Measurements from ENCODE around the gene MPZL3. TPM values are rescaled to one million over a fixed set of nuclear protein-coding genes. Genes with fewer than 3 reads are reported as not detected.

MPZL3 gene
- total RNA-seq, 3 donors from 2014 or later = 52.7 to 72.0 (median 56.4) TPM

DNA sequence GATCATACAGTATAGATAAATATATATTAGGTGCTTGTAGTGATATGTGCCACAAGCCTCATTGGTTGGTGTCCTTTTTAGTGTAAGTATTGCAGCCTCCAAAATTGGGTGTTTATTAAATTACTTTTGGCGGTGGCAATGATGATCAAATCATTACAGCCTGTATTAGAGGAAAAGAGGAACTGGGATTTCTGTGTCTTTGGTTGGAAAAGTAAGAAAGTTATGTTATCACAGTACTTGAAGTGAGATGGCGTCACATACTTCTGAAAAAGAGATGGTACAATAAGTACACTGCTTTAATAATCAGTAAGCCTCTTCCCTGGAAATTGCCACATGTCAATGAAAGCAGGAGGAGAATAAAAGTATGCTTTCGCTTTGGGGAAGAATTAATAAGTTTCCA, 523 bp upstream of the MPZL3 start:
- H3K4me3 Mint-ChIP-seq = peak overlapping the region; percentile 97
- ATAC-seq = no peak
- H3K36me3 Mint-ChIP-seq (ENCODE audit: insufficient read depth) = peaks cover 14% of the 10 kb centered on the region
- no peak for DNase-seq
- H3K9me3 Mint-ChIP-seq = no peaks in the 10 kb centered on the region
- peaks cover 36% of the 10 kb centered on the region for H3K4me1 Mint-ChIP-seq (ENCODE audit: low read depth)
- no peaks in the 10 kb centered on the region for H3K27me3 Mint-ChIP-seq (ENCODE audit: low read depth)

GRCh38 chr11:118247041-118247440, 5.1 kb downstream of the MPZL3 start:
- ATAC-seq (peak; percentile 63 to 68), DNase-seq (no peak)
- Mint-ChIP-seq H3K4me3 (no peak overlapping the region), H3K4me1 (ENCODE audit: low read depth) (peaks cover 79% of the 10 kb centered on the region), H3K9me3 (no peaks in the 10 kb centered on the region), H3K36me3 (ENCODE audit: insufficient read depth) (peaks cover 19% of the 10 kb centered on the region), H3K27me3 (ENCODE audit: low read depth) (no peaks in the 10 kb centered on the region)

DNA sequence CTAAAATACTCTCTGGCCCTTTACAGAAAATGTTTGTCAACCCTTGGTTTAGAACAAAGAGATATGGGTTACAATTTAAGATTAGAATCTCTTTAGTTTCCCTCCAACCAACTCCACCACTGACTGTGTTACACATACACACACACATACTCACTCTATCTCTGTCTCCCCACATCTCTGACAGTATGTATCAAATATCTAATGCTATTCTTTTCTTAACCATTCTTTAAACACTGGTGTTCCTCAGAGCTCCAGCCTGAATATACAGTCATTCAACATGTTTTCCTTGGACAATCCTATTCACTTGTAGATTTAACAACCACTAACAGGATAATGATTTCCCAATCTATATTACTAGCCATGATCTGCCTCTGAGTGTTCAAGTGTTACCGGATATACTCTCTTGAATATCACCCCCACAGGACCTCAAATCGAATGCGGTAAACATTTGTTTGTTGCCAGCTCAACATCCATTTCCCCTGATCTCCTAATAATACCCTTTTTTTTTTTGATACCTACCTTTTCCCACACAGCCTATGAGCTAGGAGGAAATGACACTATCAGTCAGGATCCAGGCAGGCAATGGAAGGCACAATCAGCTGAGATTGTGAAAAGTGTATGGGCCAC, 6.1 kb downstream of the MPZL3 start:
- H3K4me3 Mint-ChIP-seq = peak overlapping the region; percentile 3
- no peaks in the 10 kb centered on the region for H3K27me3 Mint-ChIP-seq (ENCODE audit: low read depth)
- ATAC-seq (peak in 1 of 2 donors; percentile 19), DNase-seq (no peak)
- no peaks in the 10 kb centered on the region for H3K9me3 Mint-ChIP-seq
- H3K36me3 Mint-ChIP-seq (ENCODE audit: insufficient read depth) = peaks cover 20% of the 10 kb centered on the region
- H3K4me1 Mint-ChIP-seq (ENCODE audit: low read depth) = peaks cover 86% of the 10 kb centered on the region

GRCh38 chr11:118243993-118244762, 8.0 kb downstream of the MPZL3 start:
- no peaks in the 10 kb centered on the region for H3K9me3 Mint-ChIP-seq
- peaks cover 28% of the 10 kb centered on the region for H3K36me3 Mint-ChIP-seq (ENCODE audit: insufficient read depth)
- DNase-seq (no peak), ATAC-seq (no peak)
- H3K4me3 Mint-ChIP-seq = no peak overlapping the region
- H3K4me1 Mint-ChIP-seq (ENCODE audit: low read depth) = peaks cover 89% of the 10 kb centered on the region
- no peaks in the 10 kb centered on the region for H3K27me3 Mint-ChIP-seq (ENCODE audit: low read depth)

DNA sequence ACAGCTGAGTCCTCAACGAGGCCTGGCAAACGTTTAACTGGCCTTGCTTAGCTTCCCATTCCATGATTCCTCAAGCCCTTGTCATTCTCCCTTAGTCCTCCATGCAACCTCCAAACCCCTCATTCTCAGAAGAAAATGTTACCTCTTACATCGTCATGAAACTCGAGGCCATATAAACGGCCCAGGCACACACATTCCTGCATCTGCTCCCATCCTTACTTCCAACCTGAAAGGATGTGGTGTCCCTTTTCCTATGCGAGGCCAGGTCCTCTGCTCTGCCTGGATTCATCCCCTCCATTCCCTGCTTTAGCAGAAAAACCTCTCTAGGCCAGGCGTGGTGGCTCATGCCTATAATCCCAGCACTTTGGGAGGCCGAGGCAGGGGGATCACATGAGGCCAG, 9.0 kb downstream of the MPZL3 start:
- DNase-seq (no peak), ATAC-seq (no peak)
- Mint-ChIP-seq H3K27me3 (ENCODE audit: low read depth) (no peaks in the 10 kb centered on the region), H3K36me3 (ENCODE audit: insufficient read depth) (peaks cover 37% of the 10 kb centered on the region), H3K4me3 (no peak overlapping the region), H3K9me3 (no peaks in the 10 kb centered on the region), H3K4me1 (ENCODE audit: low read depth) (peaks cover 92% of the 10 kb centered on the region)

- Mint-ChIP-seq H3K9me3 (no peaks in the 10 kb centered on the region), H3K36me3 (ENCODE audit: insufficient read depth) (peaks cover 44% of the 10 kb centered on the region)
- no peak for ATAC-seq
Measured at GRCh38 chr11:118241764-118242098, 10.4 kb downstream of the MPZL3 start.

GRCh38 chr11:118240999-118241763, 11.0 kb downstream of the MPZL3 start:
- DNase-seq (peak; percentile 55), ATAC-seq (peak; percentile 92 to 93)
- H3K27me3 Mint-ChIP-seq (ENCODE audit: low read depth) = no peaks in the 10 kb centered on the region
- H3K36me3 Mint-ChIP-seq (ENCODE audit: insufficient read depth) = peaks cover 48% of the 10 kb centered on the region
- H3K9me3 Mint-ChIP-seq = no peaks in the 10 kb centered on the region
- peak overlapping the region; percentile 84 for H3K4me3 Mint-ChIP-seq
- peaks cover 92% of the 10 kb centered on the region for H3K4me1 Mint-ChIP-seq (ENCODE audit: low read depth)

More at GRCh38 chr11:118241764-118242098, 10.4 kb downstream of the MPZL3 start:
- H3K4me1 Mint-ChIP-seq (ENCODE audit: low read depth) = peaks cover 94% of the 10 kb centered on the region
- H3K27me3 Mint-ChIP-seq (ENCODE audit: low read depth) = no peaks in the 10 kb centered on the region
- no peak for DNase-seq
- peak overlapping the region; percentile 84 for H3K4me3 Mint-ChIP-seq

- Mint-ChIP-seq H3K36me3 (ENCODE audit: insufficient read depth) (peaks cover 52% of the 10 kb centered on the region), H3K4me1 (ENCODE audit: low read depth) (peaks cover 88% of the 10 kb centered on the region), H3K9me3 (no peaks in the 10 kb centered on the region), H3K4me3 (peak overlapping the region; percentile 84), H3K27me3 (ENCODE audit: low read depth) (no peaks in the 10 kb centered on the region)
- DNase-seq = no peak
- no peak for ATAC-seq
Measured at GRCh38 chr11:118239509-118240205, 12.5 kb downstream of the MPZL3 start.

DNA sequence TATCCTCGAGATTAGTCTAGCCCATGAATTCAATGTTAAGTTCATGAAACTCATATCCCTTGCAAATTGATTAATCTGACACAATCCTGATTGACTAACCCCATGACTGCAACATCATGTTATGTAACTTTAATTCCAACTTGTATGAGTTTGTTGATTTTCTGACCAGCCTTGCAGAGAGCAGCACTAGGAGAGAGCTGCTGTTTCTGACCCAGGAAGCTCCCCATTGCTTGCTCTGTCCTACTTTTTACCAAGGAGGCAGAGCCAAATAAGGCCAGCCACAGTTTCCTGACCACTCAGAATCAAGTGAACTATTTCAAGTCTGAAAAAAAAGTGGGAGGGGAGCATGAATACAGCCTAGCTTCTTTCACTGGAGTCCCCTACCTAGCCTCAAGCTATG, 13.2 kb downstream of the MPZL3 start:
- Mint-ChIP-seq H3K4me1 (ENCODE audit: low read depth) (peaks cover 88% of the 10 kb centered on the region), H3K9me3 (no peaks in the 10 kb centered on the region), H3K4me3 (peak overlapping the region; percentile 84), H3K36me3 (ENCODE audit: insufficient read depth) (peaks cover 51% of the 10 kb centered on the region), H3K27me3 (ENCODE audit: low read depth) (no peaks in the 10 kb centered on the region)
- ATAC-seq (no peak), DNase-seq (no peak)

DNA sequence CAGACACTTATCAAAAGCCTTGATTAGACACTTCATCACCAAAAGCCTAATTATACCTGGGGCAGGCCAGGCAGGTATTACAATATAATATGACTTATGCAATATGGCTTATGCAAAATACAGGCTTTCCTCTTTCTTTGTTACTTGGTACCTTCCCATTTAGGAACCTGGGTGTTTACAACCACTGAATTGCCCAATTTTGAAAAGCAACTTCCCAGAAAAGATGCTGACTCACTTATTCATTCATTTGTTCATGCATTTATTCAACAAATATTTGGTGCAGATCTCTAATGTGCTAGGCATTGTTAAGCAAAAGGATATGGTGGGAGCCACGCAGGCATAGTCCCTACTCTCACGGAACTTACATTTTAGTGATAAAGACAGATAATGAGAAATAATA, 13.7 kb downstream of the MPZL3 start:
- no peak for ATAC-seq
- no peaks in the 10 kb centered on the region for H3K9me3 Mint-ChIP-seq

GRCh38 chr11:118236170-118236569, 16.0 kb downstream of the MPZL3 start:
- Mint-ChIP-seq H3K36me3 (ENCODE audit: insufficient read depth) (peaks cover 62% of the 10 kb centered on the region), H3K4me3 (peak overlapping the region; percentile 46), H3K4me1 (ENCODE audit: low read depth) (peaks cover 76% of the 10 kb centered on the region), H3K9me3 (no peaks in the 10 kb centered on the region), H3K27me3 (ENCODE audit: low read depth) (no peaks in the 10 kb centered on the region)
- no peak for DNase-seq
- no peak for ATAC-seq

More for the DNA sequence above, 13.7 kb downstream of the MPZL3 start:
- DNase-seq = no peak
- peaks cover 88% of the 10 kb centered on the region for H3K4me1 Mint-ChIP-seq (ENCODE audit: low read depth)
- peaks cover 52% of the 10 kb centered on the region for H3K36me3 Mint-ChIP-seq (ENCODE audit: insufficient read depth)
- no peaks in the 10 kb centered on the region for H3K27me3 Mint-ChIP-seq (ENCODE audit: low read depth)
- H3K4me3 Mint-ChIP-seq = peak overlapping the region; percentile 84

DNA sequence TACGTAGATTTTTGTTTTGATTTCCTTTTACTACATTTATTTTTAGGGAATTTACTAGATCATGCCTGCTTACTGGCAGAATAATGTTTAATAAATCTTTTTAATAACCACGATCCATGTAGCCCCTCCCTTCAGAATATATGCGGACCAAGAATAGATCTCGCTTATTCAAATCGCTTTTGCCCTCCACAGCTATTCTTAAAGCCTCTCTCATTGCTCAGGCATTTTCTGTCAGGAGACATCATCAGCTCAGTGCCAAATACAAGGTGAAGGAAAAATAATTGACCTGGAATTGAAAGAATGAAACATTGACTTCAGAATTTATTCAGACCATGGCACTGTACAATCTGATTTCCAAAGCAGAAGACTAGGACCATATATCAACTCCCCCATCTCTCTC, 17.3 kb downstream of the MPZL3 start:
- no peaks in the 10 kb centered on the region for H3K27me3 Mint-ChIP-seq (ENCODE audit: low read depth)
- peaks cover 50% of the 10 kb centered on the region for H3K36me3 Mint-ChIP-seq (ENCODE audit: insufficient read depth)
- H3K4me1 Mint-ChIP-seq (ENCODE audit: low read depth) = peaks cover 63% of the 10 kb centered on the region
- DNase-seq (no peak), ATAC-seq (no peak)
- no peak overlapping the region for H3K4me3 Mint-ChIP-seq
- no peaks in the 10 kb centered on the region for H3K9me3 Mint-ChIP-seq

GRCh38 chr11:118233850-118234249, 18.3 kb downstream of the MPZL3 start:
- peak overlapping the region; percentile 54 for H3K4me3 Mint-ChIP-seq
- peaks cover 56% of the 10 kb centered on the region for H3K4me1 Mint-ChIP-seq (ENCODE audit: low read depth)
- ATAC-seq = no peak
- H3K27me3 Mint-ChIP-seq (ENCODE audit: low read depth) = no peaks in the 10 kb centered on the region
- no peak for DNase-seq
- no peaks in the 10 kb centered on the region for H3K9me3 Mint-ChIP-seq
- peaks cover 54% of the 10 kb centered on the region for H3K36me3 Mint-ChIP-seq (ENCODE audit: insufficient read depth)

DNA sequence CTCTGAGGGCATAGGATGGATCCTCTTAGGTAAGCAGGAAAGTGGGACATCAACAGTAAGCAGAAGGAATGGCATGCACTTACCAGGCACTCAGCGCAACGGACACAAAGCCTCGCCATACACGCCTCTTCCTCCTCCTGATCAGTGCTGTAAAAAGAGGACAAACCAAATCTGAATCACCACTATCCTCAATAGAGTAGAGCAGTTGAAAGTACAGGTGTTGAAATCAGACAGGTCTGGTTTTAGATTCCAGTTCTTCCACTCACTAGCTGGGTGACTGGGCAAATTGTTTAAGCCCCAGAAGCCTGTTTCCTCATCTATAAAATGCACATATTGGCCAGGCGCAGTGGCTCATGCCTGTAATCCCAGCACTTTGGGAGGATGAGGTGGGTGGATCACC, 18.8 kb downstream of the MPZL3 start:
- Mint-ChIP-seq H3K9me3 (no peaks in the 10 kb centered on the region), H3K4me3 (peak overlapping the region; percentile 54), H3K27me3 (ENCODE audit: low read depth) (no peaks in the 10 kb centered on the region), H3K4me1 (ENCODE audit: low read depth) (peaks cover 51% of the 10 kb centered on the region), H3K36me3 (ENCODE audit: insufficient read depth) (peaks cover 51% of the 10 kb centered on the region)
- ATAC-seq (no peak), DNase-seq (no peak)

Measured in activated T-cell treated with anti-CD3 and anti-CD28 coated beads, Interleukin-2, amount 50 U/mL, for 4 hours (primary cell).